ENCODE measurements around the gene PIR.

The PIR gene

GRCh38 chrX:15358533-15358932 lies 134.6 kb downstream of the PIR start:
- DNase-seq (ENCODE audit: low read depth) = no peak
- H3K4me3 ChIP-seq (ENCODE audit: control insufficient read depth, low read depth, low read length) = no peak overlapping the region
- no peak for TF ChIP-seq CTCF (conservative IDR thresholded peaks at IDR 0.05; ENCODE audit: control insufficient read depth, insufficient read depth, low read depth, low read length)

GRCh38 chrX:15356444-15356843 lies 136.7 kb downstream of the PIR start:
- no peak overlapping the region for H3K4me3 ChIP-seq (ENCODE audit: control insufficient read depth, low read depth, low read length)
- peak; percentile 83 for DNase-seq (ENCODE audit: low read depth)
- TF ChIP-seq CTCF (conservative IDR thresholded peaks at IDR 0.05; ENCODE audit: control insufficient read depth, insufficient read depth, low read depth, low read length) = no peak

- no peak overlapping the region for H3K4me3 ChIP-seq (ENCODE audit: control insufficient read depth, low read depth, low read length)
- no peak for DNase-seq (ENCODE audit: low read depth)
- no peak for TF ChIP-seq CTCF (conservative IDR thresholded peaks at IDR 0.05; ENCODE audit: control insufficient read depth, insufficient read depth, low read depth, low read length)
Observed at GRCh38 chrX:15350329-15350996, 142.7 kb downstream of the PIR start.

GRCh38 chrX:15349046-15349445 lies 144.1 kb downstream of the PIR start:
- H3K4me3 ChIP-seq (ENCODE audit: control insufficient read depth, low read depth, low read length) = no peak overlapping the region
- peak; percentile 79 for DNase-seq (ENCODE audit: low read depth)
- TF ChIP-seq CTCF (conservative IDR thresholded peaks at IDR 0.05; ENCODE audit: control insufficient read depth, insufficient read depth, low read depth, low read length) = peak; percentile 66

- no peak for DNase-seq (ENCODE audit: low read depth)
- H3K4me3 ChIP-seq (ENCODE audit: control insufficient read depth, low read depth, low read length) = no peak overlapping the region
- no peak for TF ChIP-seq CTCF (conservative IDR thresholded peaks at IDR 0.05; ENCODE audit: control insufficient read depth, insufficient read depth, low read depth, low read length)
Observed at GRCh38 chrX:15345976-15346375, 147.2 kb downstream of the PIR start.

- H3K4me3 ChIP-seq (ENCODE audit: control insufficient read depth, low read depth, low read length) = no peak overlapping the region
- TF ChIP-seq CTCF (conservative IDR thresholded peaks at IDR 0.05; ENCODE audit: control insufficient read depth, insufficient read depth, low read depth, low read length) = no peak
- no peak for DNase-seq (ENCODE audit: low read depth)
Observed at GRCh38 chrX:15344106-15344505, 149.0 kb downstream of the PIR start.

- no peak overlapping the region for H3K4me3 ChIP-seq (ENCODE audit: control insufficient read depth, low read depth, low read length)
- no peak for TF ChIP-seq CTCF (conservative IDR thresholded peaks at IDR 0.05; ENCODE audit: control insufficient read depth, insufficient read depth, low read depth, low read length)
- peak; percentile 76 for DNase-seq (ENCODE audit: low read depth)
Observed at GRCh38 chrX:15343075-15343476, 150.1 kb downstream of the PIR start.
